ENCODE measurements around the gene TPP1. TPM values are rescaled to one million over a fixed set of nuclear protein-coding genes. Genes with fewer than 3 reads are reported as not detected.

Gene TPP1
- total and polyA plus RNA-seq, 2 of the 13 experiments (the other 11 are each of a cell fraction or from before 2014, with no cell fraction given), result 13.9 to 74.6 TPM

DNA sequence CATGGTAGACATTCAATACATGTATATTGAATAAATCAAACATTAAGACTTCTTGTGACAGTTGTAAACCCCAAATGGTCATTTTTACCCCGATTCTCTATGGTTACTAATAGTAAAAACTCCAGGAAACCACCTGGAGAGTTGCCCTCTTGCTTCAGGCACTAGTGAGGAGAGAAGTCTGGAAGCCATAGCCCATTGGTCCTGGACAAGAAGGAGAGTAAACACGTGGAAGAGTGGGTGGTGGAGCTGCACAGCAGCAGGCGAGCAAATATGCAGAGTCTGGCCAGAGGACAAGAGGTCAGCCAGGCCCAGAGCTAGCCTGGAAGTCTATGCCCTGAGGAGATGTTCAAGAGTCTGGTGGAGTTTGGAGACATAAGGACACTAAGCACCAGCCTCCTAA is 18.6 kb upstream of the TPP1 start (continued):
- no peak for TF ChIP-seq DNMT1 (CRISPR knock-in tag; IDR thresholded peaks at IDR 0.05)
- TF ChIP-seq TEAD3 (CRISPR knock-in tag; optimal IDR thresholded peaks at IDR 0.05; ENCODE audit: borderline replicate concordance), result no peak

DNA sequence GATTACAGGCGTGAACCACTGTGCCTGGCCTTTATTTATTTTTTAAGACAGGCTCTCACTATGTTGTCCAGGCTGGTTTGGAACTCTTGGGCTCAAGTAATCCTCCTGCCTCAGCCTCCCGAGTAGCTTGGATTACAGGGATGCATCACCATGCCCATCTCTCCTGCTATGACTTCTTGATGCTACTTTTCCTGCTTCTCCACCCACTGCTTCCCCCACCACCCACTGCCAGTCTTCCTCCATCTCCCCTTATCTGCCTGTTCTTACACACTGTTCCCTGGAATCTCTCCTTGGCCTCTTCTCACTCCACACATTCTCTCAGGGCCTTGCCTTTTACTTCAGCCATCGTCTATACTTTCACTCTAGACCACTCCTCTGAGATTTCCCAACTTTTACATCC is 17.3 kb upstream of the TPP1 start:
- DNase-seq (ENCODE audit: low spot score) (no peak), FAIRE-seq (no peak), ATAC-seq (no peak)
- TF ChIP-seq KAT7 (CRISPR knock-in tag; IDR thresholded peaks at IDR 0.05; ENCODE audit: borderline replicate concordance) (no peak), NFE2 (CRISPR knock-in tag; IDR thresholded peaks at IDR 0.05) (no peak)
- TF ChIP-seq, protein P1, sequence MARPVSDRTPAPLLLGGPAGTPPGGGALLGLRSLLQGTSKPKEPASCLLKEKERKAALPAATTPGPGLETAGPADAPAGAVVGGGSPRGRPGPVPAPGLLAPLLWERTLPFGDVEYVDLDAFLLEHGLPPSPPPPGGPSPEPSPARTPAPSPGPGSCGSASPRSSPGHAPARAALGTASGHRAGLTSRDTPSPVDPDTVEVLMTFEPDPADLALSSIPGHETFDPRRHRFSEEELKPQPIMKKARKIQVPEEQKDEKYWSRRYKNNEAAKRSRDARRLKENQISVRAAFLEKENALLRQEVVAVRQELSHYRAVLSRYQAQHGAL (CRISPR knock-in tag; IDR thresholded peaks at IDR 0.05; ENCODE audit: not compliant biosample characterization), result no peak
- POLR2A ChIA-PET, result no interaction called here
- no peak overlapping the region for H3K9ac ChIP-seq (ENCODE audit: insufficient read depth, low read depth, low read length)
- H2AFZ ChIP-seq (ENCODE audit: low read length), result no peak overlapping the region
- intact Hi-C loops (cut with micrococcal nuclease; ENCODE audit: unreplicated experiment), result no loop called here
- no peaks in the 10 kb centered on the region for H4K20me1 ChIP-seq (ENCODE audit: insufficient read depth, low read length)
- no peak overlapping the region for H3K4me3 ChIP-seq (replicated peaks in 1 of 3; ENCODE audit: insufficient read depth in 1 of 3, low read depth in 2 of 3, low read length in 3 of 3)
- BruUV-seq (replicated peaks), result no TSS peak
- CTCF ChIA-PET (ENCODE audit: low intra/inter-chr PET ratio, low total read pairs), result no interaction called here
- H3K9me3 ChIP-seq (ENCODE audit: low read length), result no peaks in the 10 kb centered on the region
- no peak overlapping the region for H3K27ac ChIP-seq (ENCODE audit: extremely low read length, insufficient read depth, low read length)
- no peaks in the 10 kb centered on the region for H3K79me2 ChIP-seq (ENCODE audit: insufficient read depth, low read length)
- H3K36me3 ChIP-seq (replicated peaks in 1 of 2; ENCODE audit: control insufficient read depth in 1 of 2, insufficient read depth in 2 of 2, low read length in 2 of 2), result no peaks in the 10 kb centered on the region
- 46% methylated on average over 3 of the region's 3 CpGs for WGBS (ENCODE audit: low lambda C conversion rate)
- in situ Hi-C loops (cut with HindIII; ENCODE audit: extremely low pct_ligation_motif_present, low pct_unique_long_range_greater_than_20kb), result no loop called here
- H3K27me3 ChIP-seq (ENCODE audit: control insufficient read depth in 1 of 2, insufficient read depth in 2 of 2, low read length in 2 of 2), result peaks cover 7 to 51% of the 10 kb centered on the region in 2 experiments; a peak in 3 of 5 replicates
- H3K4me2 ChIP-seq (ENCODE audit: low read depth, low read length), result no peak overlapping the region
- H3K4me1 ChIP-seq (ENCODE audit: insufficient read depth, low read length), result peaks cover 55% of the 10 kb centered on the region

Data from HepG2 (cell line).